SJCRH30 (cell line): ENCODE measurements around the gene DAZAP1. TPM values are rescaled to one million over a fixed set of nuclear protein-coding genes. Genes with fewer than 3 reads are reported as not detected.

Experiments used
- DNase-seq, 2 experiments: peaks; one replicate each; pipeline ENCODE4 v3.0.0-alpha.2; 2015 to 2020
- H3K27ac ChIP-seq: fragments of 250-450 bp; sonication (Bioruptor Pico); 2 replicates; pipeline ENCODE4 v1.5.1; 2020; ENCODE audit warnings: mild to moderate bottlenecking, moderate library complexity
- H3K27me3 ChIP-seq: fragments of 250-450 bp; sonication (Bioruptor Pico); 2 replicates; pipeline ENCODE4 v1.5.1; 2020; ENCODE audit warnings: mild to moderate bottlenecking, moderate library complexity
- H3K36me3 ChIP-seq: fragments of 250-450 bp; sonication (Bioruptor Pico); 2 replicates; pipeline ENCODE4 v1.5.1; 2020; ENCODE audit warnings: mild to moderate bottlenecking, moderate library complexity
- H3K4me1 ChIP-seq: fragments of 250-450 bp; sonication (Bioruptor Pico); 2 replicates; pipeline ENCODE4 v1.5.1; 2020; ENCODE audit warnings: mild to moderate bottlenecking, moderate library complexity
- H3K4me3 ChIP-seq: fragments of 250-450 bp; sonication (Bioruptor Pico); 2 replicates; pipeline ENCODE4 v1.5.1; 2020; ENCODE audit warnings: mild to moderate bottlenecking, moderate library complexity
- H3K9me3 ChIP-seq: fragments of 250-450 bp; sonication (Bioruptor Pico); replicated peaks from 2 replicates; pipeline ENCODE4 v1.5.1; 2020; ENCODE audit warnings: mild to moderate bottlenecking, moderate library complexity
- total RNA-seq: library from RNA; depleted of rRNA; stranded (reverse); fragments of >200 nt; shearing (Covaris generic); gene quantifications from 2 replicates; pipeline ENCODE4 v1.2.3, GENCODE V29; 2014

DAZAP1 gene
- total RNA-seq, 1 experiment from 2014 or later: 138 TPM

DNA sequence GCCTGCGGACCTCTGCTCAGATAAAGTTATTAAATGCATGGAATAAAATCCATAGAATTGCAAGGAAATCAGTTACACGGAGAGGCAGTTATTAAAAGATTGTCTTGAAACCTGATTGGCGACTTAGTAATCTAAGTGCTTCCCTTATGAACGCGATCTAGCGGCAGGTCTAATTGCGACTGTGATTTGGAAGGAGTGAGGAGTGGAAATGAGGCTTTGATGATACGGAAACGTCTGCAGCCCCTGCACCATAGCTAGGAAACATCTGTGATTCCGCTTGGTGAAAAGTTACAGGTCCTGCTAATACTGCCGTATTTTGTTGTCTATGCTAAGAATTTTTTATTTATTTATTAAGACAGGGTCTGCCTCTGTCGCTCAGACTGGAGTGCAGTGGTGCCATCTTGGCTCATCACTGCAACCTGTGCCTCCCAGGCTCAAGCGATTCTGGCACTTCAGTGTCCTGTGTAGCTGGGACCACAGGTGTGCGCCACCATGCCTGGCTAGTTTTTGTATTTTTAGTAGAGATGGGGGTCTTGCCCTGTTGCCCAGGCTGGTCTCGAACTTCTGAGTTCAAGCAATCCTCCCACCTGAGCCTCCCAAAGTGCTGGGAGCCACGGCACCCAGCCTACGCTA is 22.8 kb upstream of the DAZAP1 start:
- Histone ChIP-seq H3K36me3 (no peaks in the 10 kb centered on the region), H3K4me3 (peak overlapping the region; percentile 86), H3K27me3 (no peaks in the 10 kb centered on the region), H3K27ac (no peak overlapping the region), H3K4me1 (peaks cover 5% of the 10 kb centered on the region), H3K9me3 (no peaks in the 10 kb centered on the region)
- no peak for DNase-seq

DNA sequence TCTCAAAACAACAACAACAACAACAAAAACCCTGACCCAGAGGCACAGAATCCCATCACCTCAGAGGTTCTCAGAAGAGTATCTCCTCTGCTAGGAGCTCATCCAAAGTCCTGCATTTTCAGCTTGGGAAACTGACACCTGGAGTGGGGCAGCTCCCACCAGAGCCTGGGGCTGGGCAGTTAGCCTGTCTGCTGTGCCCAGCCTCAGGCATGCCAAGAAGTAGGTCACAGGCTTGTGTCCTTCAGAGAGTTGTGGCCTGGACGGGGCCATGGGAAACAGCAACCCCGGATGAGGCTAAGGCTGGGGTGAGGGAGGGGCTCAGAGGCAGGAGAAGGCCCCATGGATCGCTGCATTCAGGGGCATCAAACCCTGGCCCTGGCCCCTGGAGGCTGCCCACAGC is 21.6 kb upstream of the DAZAP1 start:
- H3K27ac ChIP-seq: no peak overlapping the region
- H3K36me3 ChIP-seq: no peaks in the 10 kb centered on the region; the same call in 1 of the 2 replicates
- no peak for DNase-seq
- no peaks in the 10 kb centered on the region for H3K27me3 ChIP-seq
- peaks cover 5% of the 10 kb centered on the region for H3K4me1 ChIP-seq
- no peak overlapping the region for H3K4me3 ChIP-seq
- no peaks in the 10 kb centered on the region for H3K9me3 ChIP-seq

DNA sequence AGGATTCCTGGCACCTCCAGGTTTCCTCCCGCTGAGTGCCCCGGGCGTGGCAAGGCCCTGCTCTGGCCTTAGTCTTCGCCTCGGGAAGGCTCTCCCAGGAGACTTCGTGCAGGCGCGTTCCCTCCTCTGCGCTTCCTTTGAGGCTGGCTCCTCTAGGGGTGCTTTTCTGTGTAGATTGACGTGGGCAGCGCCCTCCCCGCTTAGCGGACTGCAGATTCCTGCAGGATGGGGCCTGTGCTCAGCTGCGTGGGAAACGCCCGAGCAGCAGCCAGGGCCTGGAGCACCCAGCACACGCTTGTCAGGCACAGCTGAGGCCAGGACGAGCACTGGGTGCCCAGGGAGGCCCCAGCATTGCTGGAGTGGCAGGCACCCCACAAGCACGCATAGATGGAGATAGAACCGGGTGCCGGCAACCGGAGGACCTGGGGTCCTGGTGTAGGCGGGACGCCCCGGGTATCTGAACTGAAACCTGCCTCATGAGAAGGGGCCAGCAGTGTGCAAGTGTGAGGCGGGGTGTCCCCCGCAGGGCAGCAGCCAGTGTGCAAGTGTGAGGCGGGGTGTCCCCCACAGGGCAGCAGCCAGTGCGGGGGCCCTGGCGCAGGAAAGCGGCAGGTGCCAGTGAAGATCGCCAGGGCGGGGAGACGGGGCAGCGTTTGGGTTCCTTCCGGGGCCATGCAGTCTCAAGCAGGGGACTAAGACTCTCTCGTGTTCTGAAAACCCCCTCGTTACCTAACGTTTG is 20.3 kb upstream of the DAZAP1 start:
- no peak overlapping the region for H3K27ac ChIP-seq
- H3K36me3 ChIP-seq: peaks cover 2% of the 10 kb centered on the region; the same call in 1 of the 2 replicates
- DNase-seq: no peak
- H3K9me3 ChIP-seq: no peaks in the 10 kb centered on the region
- H3K27me3 ChIP-seq: no peaks in the 10 kb centered on the region
- no peaks in the 10 kb centered on the region for H3K4me1 ChIP-seq
- H3K4me3 ChIP-seq: no peak overlapping the region

DNA sequence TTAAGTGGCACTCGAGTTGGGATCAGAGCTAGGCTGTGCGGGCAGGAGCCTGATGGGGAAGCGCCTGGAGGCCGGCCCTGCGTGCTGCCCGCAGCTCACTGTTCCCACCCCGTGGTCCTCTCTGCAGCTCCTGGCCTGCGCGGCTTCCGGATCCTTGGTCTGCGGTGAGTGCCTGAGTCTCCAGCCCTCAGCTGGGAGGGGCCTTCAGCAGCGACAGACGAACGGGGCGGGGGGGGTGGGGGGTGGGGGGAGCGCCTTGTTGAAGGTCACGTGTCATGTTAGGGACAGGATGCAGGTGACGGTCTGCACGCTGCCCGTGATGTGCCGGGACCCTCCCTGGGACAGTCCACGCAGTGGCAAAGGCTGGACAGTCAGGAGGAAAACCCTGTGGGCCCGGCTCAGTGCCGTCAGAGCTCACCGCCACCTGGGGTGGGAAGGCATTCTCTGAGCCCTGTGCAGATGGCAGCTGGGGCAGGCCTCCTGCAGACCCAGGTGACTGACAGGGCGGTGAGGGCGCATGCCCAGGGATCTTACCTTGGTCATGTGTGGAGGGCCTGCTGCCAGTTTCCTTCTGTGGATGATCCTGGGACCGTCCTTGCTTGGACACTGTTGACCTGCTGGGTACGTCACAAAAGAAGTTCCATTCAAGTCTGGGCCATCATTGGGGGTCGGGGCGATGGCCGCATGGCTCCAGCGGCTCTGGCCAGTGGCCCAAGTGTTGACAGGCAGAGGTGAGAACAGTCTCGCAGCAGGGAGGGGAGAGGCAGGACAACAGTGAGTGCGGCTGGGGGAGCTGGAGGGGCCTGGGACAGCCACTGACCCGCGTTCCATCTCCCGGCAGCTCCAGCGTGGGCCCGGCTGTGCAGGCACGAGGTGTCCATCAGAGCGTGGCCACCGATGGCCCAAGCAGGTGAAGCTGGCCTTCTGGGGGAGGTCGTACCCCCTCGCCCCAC is 19.4 kb upstream of the DAZAP1 start:
- no peak overlapping the region for H3K27ac ChIP-seq
- no peak for DNase-seq
- peaks cover 2% of the 10 kb centered on the region; the same call in 1 of the 2 replicates for H3K36me3 ChIP-seq
- no peak overlapping the region for H3K4me3 ChIP-seq
- no peaks in the 10 kb centered on the region for H3K27me3 ChIP-seq
- no peaks in the 10 kb centered on the region for H3K4me1 ChIP-seq
- no peaks in the 10 kb centered on the region for H3K9me3 ChIP-seq

DNA sequence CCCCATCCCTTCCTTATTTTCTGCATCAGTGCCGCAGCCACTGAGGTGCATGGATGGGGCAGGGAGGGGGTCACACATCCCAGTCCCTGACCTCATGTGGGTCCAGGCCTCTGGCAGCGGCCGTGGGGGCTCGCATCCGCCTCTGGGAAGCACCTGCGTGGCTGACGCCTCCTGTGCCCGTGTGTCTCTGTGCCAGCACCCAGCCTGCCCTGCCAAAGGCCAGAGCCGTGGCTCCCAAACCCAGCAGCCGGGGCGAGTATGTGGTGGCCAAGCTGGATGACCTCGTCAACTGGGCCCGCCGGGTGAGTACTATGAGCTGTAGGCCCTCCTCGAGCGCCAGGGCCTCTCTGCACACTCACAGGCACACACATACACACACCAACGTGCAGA is 18.8 kb upstream of the DAZAP1 start:
- no peak for DNase-seq
- Histone ChIP-seq H3K27me3 (no peaks in the 10 kb centered on the region), H3K4me1 (no peaks in the 10 kb centered on the region), H3K9me3 (no peaks in the 10 kb centered on the region), H3K27ac (no peak overlapping the region), H3K4me3 (no peak overlapping the region), H3K36me3 (peaks cover 2% of the 10 kb centered on the region; the same call in 1 of the 2 replicates)

DNA sequence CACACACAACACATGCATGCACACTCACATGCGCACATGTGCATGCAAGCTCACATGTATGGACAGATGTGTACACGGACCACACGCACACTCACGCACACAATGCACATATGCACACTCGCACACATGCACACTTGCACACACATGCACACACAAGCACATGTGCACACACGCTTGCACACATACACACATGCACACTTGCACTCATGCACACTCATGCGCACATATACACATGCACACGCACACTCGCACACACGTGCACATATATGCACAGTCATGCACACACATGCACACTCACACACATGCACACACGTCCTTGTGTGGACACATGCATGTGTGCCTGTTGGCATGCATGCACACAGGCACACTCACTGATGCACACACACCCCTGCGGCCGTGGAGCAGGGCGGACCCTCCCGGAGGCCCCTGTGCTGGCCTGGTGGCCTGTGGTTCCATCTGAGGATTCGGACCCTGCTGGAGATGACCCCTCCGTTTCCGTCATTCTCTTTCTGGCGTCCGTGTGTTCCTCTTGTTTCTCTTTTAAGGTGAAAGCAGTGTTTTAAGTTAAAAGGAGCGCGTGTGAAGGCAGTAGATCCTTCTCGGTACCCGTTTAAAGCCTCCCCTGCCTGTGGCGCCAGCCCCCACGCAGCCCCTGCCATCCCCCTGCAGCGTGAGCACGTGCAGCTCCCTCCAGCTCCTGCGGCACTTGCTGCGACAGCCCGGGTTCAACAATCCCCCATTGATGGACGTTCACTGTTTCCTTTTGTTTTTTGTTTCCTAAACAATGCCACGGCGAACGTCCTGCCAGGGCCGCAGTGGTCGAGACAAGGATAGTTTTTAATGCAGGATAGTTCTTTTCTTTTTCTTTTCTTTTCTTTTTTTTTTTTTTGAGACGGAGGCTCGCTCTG is 18.1 kb upstream of the DAZAP1 start:
- H3K4me3 ChIP-seq: no peak overlapping the region
- H3K4me1 ChIP-seq: no peaks in the 10 kb centered on the region
- no peaks in the 10 kb centered on the region for H3K9me3 ChIP-seq
- no peaks in the 10 kb centered on the region for H3K27me3 ChIP-seq
- no peak for DNase-seq
- H3K36me3 ChIP-seq: peaks cover 2% of the 10 kb centered on the region; the same call in 1 of the 2 replicates
- no peak overlapping the region for H3K27ac ChIP-seq

DNA sequence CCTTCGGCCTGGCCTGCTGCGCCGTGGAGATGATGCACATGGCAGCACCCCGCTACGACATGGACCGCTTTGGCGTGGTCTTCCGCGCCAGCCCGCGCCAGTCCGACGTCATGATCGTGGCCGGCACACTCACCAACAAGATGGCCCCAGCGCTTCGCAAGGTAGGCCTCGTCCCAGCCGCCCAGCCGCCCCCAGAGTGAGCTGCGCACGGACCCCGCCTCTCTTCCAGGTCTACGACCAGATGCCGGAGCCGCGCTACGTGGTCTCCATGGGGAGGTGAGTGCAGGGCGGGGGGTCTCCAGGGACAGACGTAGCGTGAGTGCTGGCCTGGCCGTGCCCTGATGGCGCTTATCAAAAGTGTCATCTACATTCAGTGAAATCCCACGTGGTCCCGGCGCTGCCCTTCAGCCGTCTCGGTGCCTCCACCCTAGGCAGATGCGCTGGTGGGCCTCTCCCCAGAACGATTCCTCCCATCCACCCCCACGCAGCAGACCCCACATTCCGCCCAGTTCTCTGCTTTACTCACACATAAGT is 16.4 kb upstream of the DAZAP1 start:
- H3K27me3 ChIP-seq: no peaks in the 10 kb centered on the region
- H3K9me3 ChIP-seq: no peaks in the 10 kb centered on the region
- no peak for DNase-seq
- H3K27ac ChIP-seq: no peak overlapping the region
- peaks cover 2% of the 10 kb centered on the region; the same call in 1 of the 2 replicates for H3K36me3 ChIP-seq
- no peaks in the 10 kb centered on the region for H3K4me1 ChIP-seq
- H3K4me3 ChIP-seq: no peak overlapping the region

DNA sequence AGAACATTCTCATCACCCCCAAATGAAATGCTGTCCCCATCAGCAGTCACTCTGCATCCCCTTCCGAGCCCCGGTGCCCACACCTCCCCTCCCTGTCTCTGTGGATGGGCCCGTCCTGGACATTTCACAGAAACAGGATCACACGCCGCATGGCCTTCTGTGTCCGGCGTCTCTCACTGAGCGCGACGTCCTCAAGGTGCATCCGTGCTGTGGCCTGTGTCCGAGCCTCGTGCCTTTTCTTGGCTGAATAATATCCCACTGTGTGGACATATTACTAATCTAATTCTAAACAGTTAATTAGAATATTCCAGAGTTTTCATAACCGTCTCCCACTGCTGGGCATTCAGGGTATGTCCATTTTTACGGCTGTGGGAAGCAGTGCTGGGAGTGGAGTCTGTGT is 15.0 kb upstream of the DAZAP1 start:
- Histone ChIP-seq H3K4me3 (no peak overlapping the region), H3K4me1 (no peaks in the 10 kb centered on the region), H3K27ac (no peak overlapping the region), H3K9me3 (no peaks in the 10 kb centered on the region), H3K27me3 (no peaks in the 10 kb centered on the region), H3K36me3 (peaks cover 2% of the 10 kb centered on the region; the same call in 1 of the 2 replicates)
- no peak for DNase-seq

DNA sequence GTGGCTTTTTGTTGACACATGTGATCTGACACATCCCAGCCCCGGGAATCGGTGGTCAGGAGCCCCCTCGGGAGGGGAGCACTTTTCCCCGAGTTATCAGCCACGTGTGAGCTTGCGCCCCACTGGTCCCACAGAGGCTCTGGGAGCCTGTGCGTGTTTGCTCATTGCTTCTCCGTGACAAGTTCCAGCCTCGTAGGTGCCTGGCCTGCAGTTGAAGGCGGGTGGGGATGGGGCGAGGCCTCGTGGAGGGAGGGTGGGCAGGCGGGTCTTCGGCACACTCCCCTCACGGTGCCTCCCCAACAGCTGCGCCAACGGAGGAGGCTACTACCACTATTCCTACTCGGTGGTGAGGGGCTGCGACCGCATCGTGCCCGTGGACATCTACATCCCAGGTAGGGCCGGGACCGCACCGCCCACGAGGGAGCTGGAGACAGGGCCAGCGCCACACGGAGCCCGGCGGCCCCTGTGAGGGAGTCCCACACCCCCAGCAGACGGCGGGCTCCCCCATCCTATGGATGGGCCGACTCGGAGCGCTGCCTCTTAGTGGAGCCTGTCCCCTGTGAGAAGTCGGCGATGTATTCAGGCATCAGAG is 14.4 kb upstream of the DAZAP1 start:
- no peak overlapping the region for H3K4me3 ChIP-seq
- H3K27ac ChIP-seq: no peak overlapping the region
- H3K4me1 ChIP-seq: no peaks in the 10 kb centered on the region
- H3K9me3 ChIP-seq: no peaks in the 10 kb centered on the region
- no peaks in the 10 kb centered on the region for H3K27me3 ChIP-seq
- DNase-seq: no peak
- H3K36me3 ChIP-seq: peaks cover 2% of the 10 kb centered on the region; the same call in 1 of the 2 replicates

DNA sequence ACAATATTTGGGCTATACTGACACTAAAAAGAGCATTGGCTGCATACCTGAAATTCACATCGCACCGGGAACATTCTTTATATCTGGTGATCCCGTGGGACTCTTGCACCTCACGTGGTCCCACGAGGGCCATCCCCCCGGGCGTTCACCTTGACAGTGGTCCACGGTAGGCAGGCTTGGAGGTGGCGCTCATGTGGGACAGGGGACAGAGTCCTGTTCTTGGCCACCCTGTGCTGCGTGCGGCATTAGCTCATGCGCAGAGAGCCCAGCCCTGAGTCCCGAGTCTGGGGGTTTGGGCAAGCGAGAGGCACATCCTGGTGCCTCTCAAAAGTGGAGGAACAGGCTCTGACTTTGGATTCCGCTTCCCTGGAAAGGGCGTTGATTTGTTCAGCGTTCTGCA is 13.5 kb upstream of the DAZAP1 start:
- no peak for DNase-seq
- Histone ChIP-seq H3K27me3 (no peaks in the 10 kb centered on the region), H3K4me1 (no peaks in the 10 kb centered on the region), H3K4me3 (no peak overlapping the region), H3K27ac (no peak overlapping the region), H3K9me3 (no peaks in the 10 kb centered on the region), H3K36me3 (peaks cover 2% of the 10 kb centered on the region; the same call in 1 of the 2 replicates)

DNA sequence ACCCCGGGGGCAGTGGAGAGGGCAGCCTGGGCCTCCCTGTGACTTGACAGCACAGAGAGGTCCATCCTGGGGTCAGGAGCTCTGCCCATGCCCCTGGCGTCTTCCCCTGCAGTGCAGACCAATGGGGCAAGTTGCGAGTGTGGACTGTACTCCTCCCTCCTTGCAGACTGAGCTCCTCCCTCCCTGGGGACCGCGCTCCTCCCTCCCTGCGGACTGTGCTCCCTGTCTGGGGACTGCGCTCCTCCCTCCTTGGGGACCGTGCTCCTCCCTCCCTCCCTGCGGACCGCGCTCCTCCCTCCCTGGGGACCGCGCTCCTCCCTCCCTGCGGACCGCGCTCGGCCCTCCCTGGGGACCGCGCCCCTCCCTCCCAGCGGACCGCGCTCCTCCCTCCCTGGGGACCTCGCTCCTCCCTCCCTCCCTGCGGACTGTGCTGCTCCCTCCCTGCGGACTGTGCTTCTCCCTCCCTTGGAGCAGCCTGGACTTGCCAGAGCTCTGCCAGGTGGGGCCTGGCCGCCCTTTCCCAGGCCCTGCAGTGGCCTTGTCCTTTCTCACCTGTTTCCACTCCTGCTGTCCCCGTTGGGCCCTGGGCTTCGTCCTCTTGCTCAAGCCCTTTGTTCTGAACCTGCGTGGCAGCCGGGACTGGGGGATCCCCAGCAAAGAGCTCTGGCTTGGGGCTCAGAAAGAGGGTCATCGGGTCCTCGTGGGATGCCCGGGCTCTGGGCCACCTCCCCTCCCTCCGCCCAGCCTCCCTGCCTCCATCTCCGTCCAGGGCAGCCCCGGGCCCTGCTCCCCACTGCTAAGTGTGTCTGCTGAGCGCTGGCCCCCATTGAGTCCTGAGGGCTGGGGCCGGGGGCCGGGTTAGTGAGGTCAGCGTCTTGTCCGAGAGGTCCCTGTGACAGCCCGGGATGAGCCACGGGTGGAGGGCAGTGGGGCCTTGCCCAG is 12.9 kb upstream of the DAZAP1 start:
- Histone ChIP-seq H3K4me3 (no peak overlapping the region), H3K36me3 (peaks cover 2% of the 10 kb centered on the region; the same call in 1 of the 2 replicates), H3K9me3 (no peaks in the 10 kb centered on the region), H3K4me1 (no peaks in the 10 kb centered on the region), H3K27me3 (no peaks in the 10 kb centered on the region), H3K27ac (no peak overlapping the region)
- DNase-seq: no peak

DNA sequence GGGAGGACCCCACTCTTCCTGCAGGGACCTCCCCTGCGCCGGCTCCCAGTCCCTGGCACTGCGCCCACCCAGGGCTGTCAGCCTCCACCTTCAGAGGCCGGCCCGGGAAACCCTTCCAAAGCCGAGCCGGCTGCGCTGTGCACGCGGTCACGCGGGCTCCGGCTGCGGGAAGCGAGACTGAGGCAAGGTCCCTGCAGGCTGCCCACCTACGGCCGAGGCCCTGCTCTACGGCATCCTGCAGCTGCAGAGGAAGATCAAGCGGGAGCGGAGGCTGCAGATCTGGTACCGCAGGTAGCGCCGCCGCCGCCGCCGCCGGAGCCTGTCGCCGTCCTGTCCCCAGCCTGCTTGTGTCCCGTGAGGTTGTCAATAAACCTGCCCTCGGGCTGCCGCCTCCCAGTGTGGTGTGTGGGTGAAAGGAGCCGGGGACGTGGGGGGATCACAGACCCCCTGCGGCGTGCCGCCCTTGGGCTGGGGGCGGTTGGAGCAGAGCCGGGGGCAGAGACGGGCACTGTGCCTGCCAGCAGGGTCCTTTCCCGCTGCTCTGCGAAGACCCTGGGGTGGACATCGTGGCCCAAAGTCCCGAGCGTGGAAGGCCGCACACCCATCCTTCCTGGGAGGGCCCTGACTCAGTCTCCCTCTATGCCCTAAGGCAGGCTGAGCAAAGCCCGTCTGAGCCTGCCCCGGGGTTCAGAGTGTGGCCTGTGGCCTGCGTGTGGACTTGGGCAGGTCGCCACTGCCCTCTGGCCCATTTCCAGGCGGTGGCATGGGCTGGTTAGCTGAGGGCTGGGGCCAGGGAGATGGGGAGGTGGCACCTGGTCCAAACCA is 12.0 kb upstream of the DAZAP1 start:
- H3K4me3 ChIP-seq: no peak overlapping the region
- H3K36me3 ChIP-seq: peaks cover 2% of the 10 kb centered on the region; the same call in 1 of the 2 replicates
- H3K9me3 ChIP-seq: no peaks in the 10 kb centered on the region
- DNase-seq: no peak
- H3K27me3 ChIP-seq: no peaks in the 10 kb centered on the region
- H3K4me1 ChIP-seq: no peaks in the 10 kb centered on the region
- no peak overlapping the region for H3K27ac ChIP-seq
